Activated CD8-positive, alpha-beta memory T cell treated with anti-CD3 and anti-CD28 coated beads for 4 hours (primary cell): ENCODE data around the gene FAM24B.

Experiments
- DNase-seq, 2 donors: peaks; one replicate each; pipeline ENCODE4 v3.0.0-alpha.2; 2020; ENCODE audit warnings: low read depth in 2 of 2

Gene FAM24B

GRCh38 chr10:122828716-122829255 is 50.6 kb downstream of the FAM24B start:
- DNase-seq = no peak

GRCh38 chr10:122827302-122827701 is 52.1 kb downstream of the FAM24B start:
- DNase-seq = no peak

GRCh38 chr10:122822973-122823690 is 56.2 kb downstream of the FAM24B start:
- no peak for DNase-seq

- no peak for DNase-seq
Measured at GRCh38 chr10:122821808-122822207, 57.6 kb downstream of the FAM24B start.

- DNase-seq = no peak
Measured at GRCh38 chr10:122815458-122815857, 63.9 kb downstream of the FAM24B start.

GRCh38 chr10:122814493-122814892 is 64.9 kb downstream of the FAM24B start:
- no peak for DNase-seq

- DNase-seq = no peak
Measured at GRCh38 chr10:122812751-122813150, 66.6 kb downstream of the FAM24B start.

GRCh38 chr10:122802282-122802681 is 77.1 kb downstream of the FAM24B start:
- DNase-seq = no peak
